Dedifferentiated amniotic fluid mesenchymal stem cell (primary cell): ENCODE data around the gene CTNS.

Source experiments
- DNase-seq: peaks from one replicate; pipeline ENCODE4 v3.0.0-alpha.2; 2016; ENCODE audit errors: extremely low spot score

Gene CTNS

DNA sequence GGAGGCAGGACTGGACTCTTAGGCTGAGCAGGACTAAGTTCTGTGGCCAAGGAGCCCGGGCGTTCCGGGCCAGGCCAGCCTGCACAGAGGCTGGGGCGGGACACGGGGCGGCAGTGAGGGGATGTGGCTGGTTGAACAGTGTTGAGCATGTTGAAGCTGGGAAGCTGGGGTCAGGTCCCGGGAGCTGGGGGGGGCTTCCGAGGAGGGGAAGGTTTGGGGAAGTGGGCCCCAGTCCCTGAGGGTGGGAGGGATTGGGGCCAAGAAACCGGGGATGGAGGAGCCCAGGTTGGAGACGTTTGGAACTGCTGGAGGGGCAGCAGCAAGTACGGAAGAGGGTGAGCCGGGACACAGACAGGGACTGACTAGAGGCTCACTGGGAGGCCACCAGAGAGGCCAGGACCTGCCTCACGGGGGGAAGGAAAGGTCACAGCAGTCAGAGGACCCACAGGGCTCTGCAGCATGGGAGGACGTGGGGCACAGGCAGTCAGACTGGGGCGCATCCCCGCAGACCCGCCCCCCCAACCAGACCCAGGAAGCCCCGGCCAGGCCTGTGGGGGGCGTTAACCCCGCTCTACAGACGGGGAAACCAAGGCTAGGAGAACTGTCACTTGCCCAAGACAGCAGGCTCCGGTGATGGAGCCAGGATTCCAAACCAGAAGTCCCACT lies 22.4 kb downstream of the CTNS start:
- no peak for DNase-seq

DNA sequence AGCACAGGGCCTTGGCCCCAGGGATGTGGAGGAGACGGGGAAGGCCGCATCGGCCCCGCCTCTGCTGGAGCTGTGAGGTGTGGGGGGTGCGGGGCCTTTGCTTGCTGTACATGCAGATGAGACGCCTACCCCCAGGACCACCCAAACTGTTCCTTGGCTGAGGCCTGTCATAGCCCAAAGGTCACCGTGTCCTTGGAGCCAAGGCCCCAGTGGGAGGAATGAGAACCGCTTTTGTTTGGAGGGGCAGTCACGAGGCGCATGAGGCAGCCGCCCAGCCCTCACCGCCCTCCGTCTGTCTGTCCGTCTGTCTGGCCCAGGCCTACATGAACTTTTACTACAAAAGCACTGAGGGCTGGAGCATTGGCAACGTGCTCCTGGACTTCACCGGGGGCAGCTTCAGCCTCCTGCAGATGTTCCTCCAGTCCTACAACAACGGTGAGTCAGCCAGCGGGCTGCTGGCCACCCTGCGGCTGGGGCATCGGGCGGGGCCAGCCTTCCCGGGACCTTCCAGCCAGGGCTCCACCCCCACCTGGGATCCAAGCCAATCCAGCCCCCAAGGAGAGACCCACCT lies 23.1 kb downstream of the CTNS start:
- DNase-seq = peak; percentile 56

- DNase-seq = no peak
Observed at GRCh38 chr17:3660311-3660891, 23.8 kb downstream of the CTNS start.

DNA sequence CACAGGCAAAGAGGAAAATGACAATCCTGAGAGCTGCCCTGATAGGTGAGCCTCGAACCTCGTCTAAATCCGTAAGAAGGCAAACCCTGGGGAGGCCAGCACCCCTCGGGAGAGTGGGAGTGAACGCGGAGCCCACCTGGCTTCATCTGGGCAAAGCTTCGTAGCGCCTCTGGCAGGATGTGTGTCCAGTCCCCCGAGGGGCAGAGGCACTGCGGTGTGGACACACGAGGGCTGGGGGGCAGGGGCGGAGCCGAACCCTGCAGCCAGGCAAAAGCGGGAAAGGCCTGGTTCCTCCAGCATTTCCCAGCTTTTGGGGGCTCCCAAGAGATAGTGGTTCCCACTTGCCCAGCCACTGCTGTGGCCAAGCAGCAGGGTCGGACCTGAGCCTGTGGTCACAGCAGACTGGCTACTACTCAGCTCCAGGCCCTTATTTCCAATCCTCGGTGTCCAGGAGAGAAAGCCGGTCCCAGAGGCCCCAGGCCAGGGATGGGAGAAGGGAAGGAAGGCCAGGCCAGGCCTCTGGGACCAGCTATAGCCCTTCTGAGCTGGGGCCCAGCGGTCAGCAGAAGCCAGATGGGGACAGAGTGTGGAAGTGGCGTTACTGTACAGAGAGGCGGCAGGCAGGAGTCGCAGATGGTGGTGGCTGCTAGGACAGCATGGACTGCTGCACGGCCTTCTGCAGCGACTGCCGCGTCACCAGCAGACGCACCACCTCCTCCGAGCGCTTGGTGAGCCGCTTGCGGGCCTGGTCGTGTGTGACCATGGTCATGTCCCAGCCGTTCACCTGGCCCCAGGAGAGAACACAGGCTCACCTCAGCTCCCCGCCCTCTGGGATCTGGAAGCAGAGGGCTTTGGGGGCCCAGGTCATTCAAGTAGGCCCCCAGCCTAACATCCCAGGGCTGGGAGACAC lies 26.8 kb downstream of the CTNS start:
- DNase-seq = no peak

GRCh38 chr17:3665834-3666233 lies 29.3 kb downstream of the CTNS start:
- DNase-seq = no peak

GRCh38 chr17:3666516-3666915 lies 30.0 kb downstream of the CTNS start:
- no peak for DNase-seq

DNA sequence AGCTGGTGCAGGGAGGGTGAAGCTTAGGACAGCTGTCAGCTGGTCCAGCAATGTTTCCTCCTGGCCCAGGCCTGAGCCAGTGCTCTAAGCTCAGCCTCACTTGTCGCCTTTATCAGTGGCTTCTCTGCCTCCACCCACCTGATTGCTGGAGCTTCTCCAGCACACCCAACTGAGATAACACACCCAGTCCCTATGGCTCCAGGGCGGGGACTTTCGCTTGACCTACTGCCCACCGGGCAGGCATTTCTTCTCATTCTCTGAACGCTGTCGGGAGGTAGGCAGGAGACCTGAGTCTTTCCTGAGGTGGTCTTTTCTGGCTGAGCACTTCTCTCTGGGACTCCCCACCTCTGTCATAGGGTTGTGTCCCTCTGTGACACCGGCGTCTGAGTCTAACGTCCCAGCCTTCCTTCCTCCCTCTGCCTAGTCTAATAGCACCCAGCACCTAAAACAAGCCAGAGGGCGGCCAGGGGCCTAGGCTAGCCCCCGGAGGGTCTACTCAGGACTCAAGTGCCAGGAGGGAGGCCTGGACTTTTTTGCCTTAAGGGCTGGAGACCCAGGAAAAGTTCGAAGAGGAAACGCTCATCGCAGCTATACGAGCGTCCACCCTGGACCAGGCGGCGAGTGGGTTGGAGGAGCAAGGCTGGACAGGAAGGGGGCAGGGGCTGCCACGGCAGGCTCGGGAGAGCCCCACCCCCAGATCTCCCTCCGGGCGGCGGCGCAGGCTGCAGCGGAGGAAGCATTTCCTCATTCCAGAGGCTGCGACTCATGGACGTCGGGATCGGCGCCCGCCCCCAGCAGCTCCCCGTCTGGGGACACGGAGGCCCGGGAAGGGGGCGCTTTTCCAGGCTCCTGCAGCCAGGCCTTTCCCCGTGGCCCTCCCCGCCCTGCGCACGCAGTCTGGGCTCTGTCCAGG lies 31.1 kb downstream of the CTNS start:
- peak; percentile 90 for DNase-seq

DNA sequence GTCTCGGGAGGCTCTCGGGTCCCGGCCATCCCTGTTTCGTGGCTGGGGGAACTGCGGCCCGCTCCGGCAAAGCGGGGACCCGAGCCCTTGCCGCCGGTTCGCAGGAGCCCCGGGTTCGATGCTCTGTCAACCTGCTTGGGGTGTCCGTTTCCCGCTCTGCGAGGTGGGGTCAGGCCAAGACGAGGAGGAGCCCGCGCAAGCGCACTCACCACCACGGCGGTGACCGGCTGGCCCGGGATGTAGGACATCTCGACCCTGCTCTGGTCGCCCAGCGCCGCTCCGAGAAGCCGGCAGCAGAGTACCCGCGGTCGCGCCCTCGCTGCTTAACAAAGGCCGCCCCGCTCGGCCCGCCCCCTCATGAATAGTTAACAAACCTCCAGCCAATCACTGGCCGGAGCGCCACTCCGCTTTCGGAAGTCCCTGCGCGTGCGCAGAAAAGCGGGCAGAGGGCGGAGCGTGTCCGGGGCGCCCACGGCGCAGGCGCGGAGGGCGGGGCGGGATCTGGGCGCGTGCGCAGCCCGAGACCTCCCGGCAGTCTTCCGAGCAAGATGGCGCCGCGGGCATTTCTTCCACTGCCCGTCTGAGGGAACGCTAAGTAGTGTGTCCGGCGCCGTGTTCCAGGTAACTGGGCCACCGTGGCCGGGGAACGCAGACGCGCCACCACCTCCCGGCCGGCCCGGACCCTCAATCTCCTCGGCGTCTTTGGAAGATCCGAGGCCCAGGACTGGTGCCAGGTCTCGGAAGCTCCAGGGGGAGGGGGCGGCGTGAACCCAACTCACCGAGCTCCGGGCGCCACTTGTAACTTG lies 31.9 kb downstream of the CTNS start, which contains the start of the genes EMC6 and TAX1BP3:
Gene EMC6 (plus strand): TSS at position 534 of the 806 bp plus-strand sequence. CDS start 335 bp downstream, outside the sequence.
Gene TAX1BP3 (minus strand): TSS at position 300 of the 806 bp plus-strand sequence. CDS start 52 bp downstream, at position 248.
- DNase-seq = peak; percentile 98

DNA sequence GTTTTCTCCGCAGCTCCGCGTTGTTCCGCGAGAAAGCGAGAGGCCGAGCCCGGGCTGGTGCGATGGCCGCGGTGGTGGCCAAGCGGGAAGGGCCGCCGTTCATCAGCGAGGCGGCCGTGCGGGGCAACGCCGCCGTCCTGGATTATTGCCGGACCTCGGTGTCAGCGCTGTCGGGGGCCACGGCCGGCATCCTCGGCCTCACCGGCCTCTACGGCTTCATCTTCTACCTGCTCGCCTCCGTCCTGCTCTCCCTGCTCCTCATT lies 32.5 kb downstream of the CTNS start:
- DNase-seq = no peak

- no peak for DNase-seq
Observed at GRCh38 chr17:3669548-3669947, 33.0 kb downstream of the CTNS start.

GRCh38 chr17:3672571-3672970 lies 36.0 kb downstream of the CTNS start:
- no peak for DNase-seq

- no peak for DNase-seq
Observed at GRCh38 chr17:3675886-3676285, 39.3 kb downstream of the CTNS start.

DNA sequence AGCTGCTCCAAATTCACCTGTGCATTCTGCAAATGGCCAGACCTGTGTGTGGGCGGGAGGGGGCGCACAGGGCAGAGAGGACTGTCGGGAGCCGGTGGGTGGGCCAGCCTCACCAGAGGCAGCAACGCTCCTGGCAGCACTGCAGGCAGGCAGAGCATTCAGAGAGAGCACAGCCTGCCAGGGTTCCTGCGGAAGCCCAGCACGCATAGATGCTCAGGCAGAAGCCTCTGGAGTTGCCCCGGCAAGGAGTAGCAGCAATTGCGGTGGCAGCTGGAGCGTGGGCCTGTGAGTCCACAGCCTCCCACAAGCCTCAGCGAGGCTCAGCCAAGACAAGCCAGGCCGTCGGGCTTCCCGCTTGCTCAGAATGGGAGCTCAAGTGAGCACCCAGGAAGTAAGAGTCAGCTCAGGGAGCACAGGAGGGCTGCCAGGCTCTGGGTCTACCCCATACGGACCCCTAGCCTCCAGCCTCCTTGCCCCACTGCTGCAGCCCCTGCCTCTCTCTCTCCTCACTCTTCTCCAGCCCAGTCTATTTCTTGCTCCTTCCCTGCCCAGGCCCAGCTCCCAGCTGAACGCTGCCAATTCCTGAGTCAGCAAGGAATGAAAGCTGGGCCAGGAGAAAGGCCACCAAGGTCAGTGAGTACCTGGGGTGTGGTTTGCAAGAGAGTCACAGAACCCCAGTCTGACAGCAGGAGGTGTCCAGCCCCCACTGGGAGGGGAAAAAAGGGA lies 41.7 kb downstream of the CTNS start:
- no peak for DNase-seq

GRCh38 chr17:3678821-3679530 lies 42.4 kb downstream of the CTNS start:
- no peak for DNase-seq

DNA sequence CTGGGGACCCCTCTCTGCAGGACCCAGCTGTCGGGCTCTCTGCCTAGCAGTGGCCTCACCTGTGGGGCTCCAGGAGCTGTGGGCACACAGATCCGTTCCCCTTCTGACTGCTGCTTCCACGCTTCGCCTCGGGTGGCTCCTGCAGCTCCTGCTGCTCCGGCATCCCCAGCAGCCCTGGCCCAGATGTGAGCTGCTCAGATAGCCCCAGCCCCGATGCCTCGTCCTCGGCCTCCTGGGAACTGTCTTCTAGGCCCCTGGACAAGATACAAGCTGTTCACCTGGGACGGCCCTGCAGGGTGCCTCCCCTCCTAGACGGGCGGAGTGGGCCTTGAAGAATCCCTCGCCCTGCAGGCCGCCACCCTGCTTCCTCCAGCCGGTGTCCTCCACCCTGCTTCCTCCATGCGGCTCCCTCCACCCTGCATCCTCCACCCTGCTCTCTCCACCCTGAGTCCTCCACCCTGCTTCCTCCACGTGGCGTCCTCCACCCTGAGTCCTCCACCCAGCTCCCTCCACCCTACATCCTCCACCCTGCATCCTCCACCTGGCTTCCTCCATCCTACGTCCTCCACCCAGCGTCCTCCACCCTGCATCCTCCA lies 43.1 kb downstream of the CTNS start:
- DNase-seq = no peak

DNA sequence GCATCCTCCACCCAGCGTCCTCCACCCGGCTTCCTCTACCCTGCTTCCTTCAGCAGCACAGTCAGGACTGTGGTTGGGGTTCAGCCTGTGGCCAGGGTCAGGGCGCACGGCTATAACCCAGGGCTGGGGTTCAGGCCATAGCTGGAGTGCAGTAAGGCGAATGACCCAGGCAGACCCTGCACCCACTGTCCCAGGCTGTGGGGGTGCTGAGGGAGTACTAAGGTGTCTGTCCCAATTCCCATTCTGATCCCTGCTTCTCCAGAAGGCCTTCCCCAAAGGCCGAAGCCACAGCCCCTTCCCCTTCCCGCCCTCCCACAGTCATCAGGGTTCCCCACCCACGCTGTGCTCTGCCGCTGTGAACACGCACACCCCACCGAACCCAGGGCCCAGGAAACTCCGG lies 44.5 kb downstream of the CTNS start:
- no peak for DNase-seq

DNA sequence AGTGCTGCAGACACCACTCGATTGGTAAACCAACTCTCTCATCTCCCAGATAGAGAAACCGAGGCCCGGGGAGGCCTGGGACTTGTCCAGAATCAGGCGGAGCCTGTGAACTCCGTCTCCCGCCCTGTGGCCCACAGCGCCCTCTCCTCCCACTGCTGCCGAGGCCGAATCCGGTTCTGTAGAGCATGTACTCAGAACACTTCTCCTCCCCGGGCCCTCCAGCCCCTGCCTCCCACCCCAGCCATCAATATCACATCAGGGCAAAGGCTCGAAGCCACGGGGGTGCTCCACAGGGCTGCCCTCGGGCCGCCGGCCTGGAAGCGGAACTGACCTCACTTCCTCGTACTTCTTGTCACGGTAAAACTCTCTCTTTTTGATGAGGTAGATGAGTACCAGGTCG lies 45.0 kb downstream of the CTNS start:
- no peak for DNase-seq

GRCh38 chr17:3682033-3682432 lies 45.5 kb downstream of the CTNS start:
- no peak for DNase-seq

- no peak for DNase-seq
Observed at GRCh38 chr17:3683054-3683511, 46.5 kb downstream of the CTNS start.
